PC-3 (cell line): ENCODE results near the gene SULT1B1.

ENCODE experiments used
- CTCF ChIP-seq: fragments of 300-600 bp; sonication (generic); conservative IDR thresholded peaks from 2 replicates; pipeline ENCODE4 v1.5.1; 2017; ENCODE audit warnings: antibody characterized with exemption, low read depth, mild to moderate bottlenecking, low read length
- EZH2 ChIP-seq: fragments of 300-600 bp; sonication (generic); IDR thresholded peaks from one replicate; pipeline ENCODE4 v1.6.1; 2017; ENCODE audit warnings: antibody characterized with exemption, mild to moderate bottlenecking, low read length; ENCODE audit not compliant: unreplicated experiment

- TF ChIP-seq EZH2 = no peak
- no peak for TF ChIP-seq CTCF
Observed at GRCh38 chr4:69727426-69727825, 33.0 kb downstream of the SULT1B1 start.
